GM08714 (cell line): ENCODE data around the gene DMAP1.

Experiments used
- H3K4me3 ChIP-seq: fragments of 200-500 bp; sonication (Bioruptor generic); 2 replicates; pipeline ENCODE4 v1.5.1; 2014; ENCODE audit warnings: mild to moderate bottlenecking, low read length, inconsistent platforms
- ZNF274 ChIP-seq: IDR thresholded peaks from 2 replicates; pipeline ENCODE4 v1.6.1; 2012; ENCODE audit warnings: mild to moderate bottlenecking, low read depth, low read length

The DMAP1 gene

GRCh38 chr1:44238660-44239059, 25.4 kb downstream of the DMAP1 start:
- H3K4me3 ChIP-seq, result no peak overlapping the region
- TF ChIP-seq ZNF274, result no peak

- no peak for TF ChIP-seq ZNF274
- no peak overlapping the region for H3K4me3 ChIP-seq
Observed at GRCh38 chr1:44239331-44239960, 26.2 kb downstream of the DMAP1 start.

- TF ChIP-seq ZNF274, result no peak
- H3K4me3 ChIP-seq, result no peak overlapping the region
Observed at GRCh38 chr1:44239961-44240371, 26.7 kb downstream of the DMAP1 start.

- TF ChIP-seq ZNF274, result no peak
- no peak overlapping the region for H3K4me3 ChIP-seq
Observed at GRCh38 chr1:44240802-44241671, 27.8 kb downstream of the DMAP1 start.

GRCh38 chr1:44242746-44243145, 29.5 kb downstream of the DMAP1 start:
- no peak for TF ChIP-seq ZNF274
- no peak overlapping the region for H3K4me3 ChIP-seq

GRCh38 chr1:44243782-44244495, 30.7 kb downstream of the DMAP1 start:
- no peak for TF ChIP-seq ZNF274
- no peak overlapping the region for H3K4me3 ChIP-seq

- no peak for TF ChIP-seq ZNF274
Observed at GRCh38 chr1:44244986-44245385, 31.7 kb downstream of the DMAP1 start.

GRCh38 chr1:44246806-44247205, 33.5 kb downstream of the DMAP1 start:
- TF ChIP-seq ZNF274, result no peak
- H3K4me3 ChIP-seq, result no peak overlapping the region

More at GRCh38 chr1:44244986-44245385, 31.7 kb downstream of the DMAP1 start:
- H3K4me3 ChIP-seq, result no peak overlapping the region

- H3K4me3 ChIP-seq, result no peak overlapping the region
Observed at GRCh38 chr1:44249543-44249942, 36.3 kb downstream of the DMAP1 start.

GRCh38 chr1:44250068-44250781, 37.0 kb downstream of the DMAP1 start:
- TF ChIP-seq ZNF274, result no peak
- no peak overlapping the region for H3K4me3 ChIP-seq

More at GRCh38 chr1:44249543-44249942, 36.3 kb downstream of the DMAP1 start:
- no peak for TF ChIP-seq ZNF274

GRCh38 chr1:44251486-44251885, 38.2 kb downstream of the DMAP1 start:
- no peak overlapping the region for H3K4me3 ChIP-seq
- TF ChIP-seq ZNF274, result no peak

- H3K4me3 ChIP-seq, result no peak overlapping the region
- no peak for TF ChIP-seq ZNF274
Observed at GRCh38 chr1:44251989-44252671, 38.9 kb downstream of the DMAP1 start.

- no peak overlapping the region for H3K4me3 ChIP-seq
- no peak for TF ChIP-seq ZNF274
Observed at GRCh38 chr1:44254392-44254910, 41.2 kb downstream of the DMAP1 start.
